IPS-15b (cell line): ENCODE measurements around the gene LIN54.
"Not testable (repeated sequence)": the region's sequence is repeated elsewhere in the genome, so short reads cannot be mapped to it uniquely, and the experiment has no call there.

ENCODE experiments used
- H3K27me3 ChIP-seq: one replicate; pipeline ENCODE4 v1.6.1; 2013; ENCODE audit warnings: low read length; ENCODE audit not compliant: control insufficient read depth, insufficient read depth
- H3K36me3 ChIP-seq: one replicate; pipeline ENCODE4 v1.6.1; 2013; ENCODE audit warnings: low read length; ENCODE audit not compliant: control insufficient read depth, insufficient read depth
- H3K4me1 ChIP-seq: one replicate; pipeline ENCODE4 v1.6.1; 2013; ENCODE audit warnings: mild to moderate bottlenecking, low read length; ENCODE audit not compliant: control insufficient read depth, insufficient read depth
- H3K4me3 ChIP-seq: one replicate; pipeline ENCODE4 v1.5.1; 2013; ENCODE audit warnings: low read depth, low read length
- H3K9ac ChIP-seq: one replicate; pipeline ENCODE4 v1.6.1; 2013; ENCODE audit warnings: low read depth, mild to moderate bottlenecking, low read length
- H3K9me3 ChIP-seq: one replicate; pipeline ENCODE4 v1.6.1; 2013; ENCODE audit warnings: mild to moderate bottlenecking, low read length; ENCODE audit not compliant: control insufficient read depth, insufficient read depth

The LIN54 gene

GRCh38 chr4:83025563-83025962 is 14.9 kb upstream of the LIN54 start:
- Histone ChIP-seq H3K27me3 (peaks cover 2% of the 10 kb centered on the region), H3K9me3 (no peaks in the 10 kb centered on the region), H3K4me3 (no peak overlapping the region), H3K4me1 (no peaks in the 10 kb centered on the region), H3K9ac (no peak overlapping the region), H3K36me3 (no peaks in the 10 kb centered on the region)

GRCh38 chr4:83024233-83024632 is 13.6 kb upstream of the LIN54 start:
- H3K9ac ChIP-seq: no peak overlapping the region
- no peaks in the 10 kb centered on the region for H3K9me3 ChIP-seq
- no peaks in the 10 kb centered on the region for H3K4me1 ChIP-seq
- H3K36me3 ChIP-seq: no peaks in the 10 kb centered on the region
- peaks cover 2% of the 10 kb centered on the region for H3K27me3 ChIP-seq
- no peak overlapping the region for H3K4me3 ChIP-seq

DNA sequence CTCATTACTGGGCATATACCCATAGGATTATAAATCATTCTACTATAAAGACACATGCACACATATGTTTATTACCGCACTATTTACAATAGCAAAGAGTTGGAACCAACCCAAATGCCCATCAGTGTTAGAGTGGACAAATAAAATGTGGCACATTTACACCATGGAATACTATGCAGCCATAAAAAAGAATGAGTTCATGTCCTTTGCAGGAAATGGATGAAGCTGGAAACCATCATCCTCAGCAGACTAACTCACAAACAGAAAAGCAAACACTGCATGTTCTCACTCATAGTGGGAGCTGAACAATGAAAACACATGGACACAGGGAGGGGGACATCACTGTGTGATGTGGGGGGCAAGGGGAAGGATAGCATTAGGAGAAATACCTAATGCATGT is 13.0 kb upstream of the LIN54 start:
- H3K27me3 ChIP-seq, H3K9ac ChIP-seq, H3K4me3 ChIP-seq, H3K4me1 ChIP-seq, H3K9me3 ChIP-seq, H3K36me3 ChIP-seq: not testable (repeated sequence)

DNA sequence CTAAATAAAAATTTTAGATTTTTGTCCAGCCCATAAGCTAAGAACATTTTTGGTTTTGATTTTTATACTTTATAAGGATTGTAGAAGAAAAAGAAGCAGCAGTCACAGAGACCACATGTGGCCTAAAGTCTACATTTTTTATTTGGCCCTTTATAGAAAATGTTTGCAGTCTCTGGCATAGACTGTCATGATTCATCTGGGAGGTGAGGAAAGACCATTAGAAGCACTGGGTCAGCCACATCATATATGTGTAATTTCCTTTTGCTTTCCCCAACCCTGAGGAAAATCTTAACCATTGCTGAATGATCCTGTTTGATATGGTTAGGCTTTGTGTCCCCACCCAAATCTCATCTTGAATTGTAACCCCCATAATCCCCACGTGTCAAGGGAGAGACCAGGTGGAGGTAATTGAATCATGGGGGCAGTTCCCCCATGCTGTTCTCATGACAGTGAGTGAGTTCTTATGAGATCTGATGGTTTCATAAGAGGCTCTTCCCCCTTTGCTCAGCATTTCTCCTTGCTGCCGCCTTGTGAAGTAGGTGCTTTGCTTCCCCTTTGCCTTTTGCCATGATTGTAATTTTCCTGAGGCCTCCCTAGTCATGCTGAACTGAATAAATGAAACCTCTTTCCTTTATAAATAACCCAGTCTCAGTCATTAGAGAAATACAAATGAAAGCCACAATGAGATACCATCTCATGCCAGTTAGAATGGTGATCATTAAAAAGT is 12.3 kb upstream of the LIN54 start:
- Histone ChIP-seq H3K4me3 (no peak overlapping the region), H3K9ac (no peak overlapping the region), H3K9me3 (no peaks in the 10 kb centered on the region), H3K36me3 (no peaks in the 10 kb centered on the region), H3K27me3 (no peaks in the 10 kb centered on the region), H3K4me1 (no peaks in the 10 kb centered on the region)

GRCh38 chr4:83019794-83020494 is 9.3 kb upstream of the LIN54 start:
- Histone ChIP-seq H3K9me3 (no peaks in the 10 kb centered on the region), H3K4me3 (no peak overlapping the region), H3K36me3 (no peaks in the 10 kb centered on the region), H3K4me1 (no peaks in the 10 kb centered on the region), H3K27me3 (no peaks in the 10 kb centered on the region), H3K9ac (no peak overlapping the region)

DNA sequence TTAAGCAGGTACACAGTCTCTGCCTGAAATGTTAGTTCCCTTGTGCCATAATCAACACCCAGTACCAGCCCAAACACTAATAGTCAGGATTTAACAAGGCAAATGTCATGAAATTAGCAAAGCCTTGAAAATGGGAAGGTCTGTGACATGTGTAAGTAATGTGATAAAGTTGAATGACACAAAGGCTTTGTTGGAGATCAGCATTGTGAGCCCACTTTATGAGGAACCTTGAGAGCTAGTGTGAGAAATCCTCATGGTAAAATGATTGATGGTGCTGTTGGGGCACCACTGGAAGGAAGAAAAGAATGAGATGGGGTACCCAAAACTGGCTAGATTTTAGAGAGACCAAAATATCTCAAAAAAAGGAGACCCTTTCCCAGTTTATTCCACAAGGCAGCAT is 3.3 kb upstream of the LIN54 start:
- Histone ChIP-seq H3K4me3 (peak overlapping the region; percentile 40), H3K9ac (no peak overlapping the region), H3K36me3 (no peaks in the 10 kb centered on the region), H3K27me3 (peaks cover 9% of the 10 kb centered on the region), H3K4me1 (peaks cover 3% of the 10 kb centered on the region), H3K9me3 (no peaks in the 10 kb centered on the region)

DNA sequence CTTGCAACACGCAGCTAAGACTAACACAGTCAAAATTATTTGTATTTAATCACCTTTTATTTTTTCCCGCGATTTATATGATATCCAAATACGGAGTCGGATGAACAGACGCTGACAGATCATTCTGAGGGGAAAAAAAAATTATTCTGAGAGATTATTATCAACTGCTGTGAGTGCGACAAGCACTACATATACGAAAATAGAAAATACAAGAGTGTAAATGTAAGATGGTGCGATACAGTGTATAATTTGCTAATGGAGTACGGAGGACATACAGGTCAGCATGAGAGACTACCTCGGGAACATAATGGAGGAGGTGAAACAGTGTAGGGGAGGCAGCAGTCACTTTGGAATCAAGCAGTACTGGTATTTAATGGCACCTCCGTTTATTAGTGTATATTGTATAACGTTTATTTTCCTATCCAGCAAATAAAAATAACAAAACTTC is 2.8 kb upstream of the LIN54 start:
- Histone ChIP-seq H3K4me3 (peak overlapping the region; percentile 40), H3K4me1 (peaks cover 3% of the 10 kb centered on the region), H3K9me3 (no peaks in the 10 kb centered on the region), H3K27me3 (peaks cover 9% of the 10 kb centered on the region), H3K9ac (no peak overlapping the region), H3K36me3 (no peaks in the 10 kb centered on the region)

- Histone ChIP-seq H3K27me3 (peaks cover 9% of the 10 kb centered on the region), H3K9ac (no peak overlapping the region), H3K9me3 (no peaks in the 10 kb centered on the region), H3K36me3 (no peaks in the 10 kb centered on the region), H3K4me1 (peaks cover 3% of the 10 kb centered on the region), H3K4me3 (peak overlapping the region; percentile 75)
These were observed 2.2 kb upstream of the LIN54 start for GRCh38 chr4:83012687-83013419.

- Histone ChIP-seq H3K9ac (no peak overlapping the region), H3K4me3 (peak overlapping the region; percentile 75), H3K36me3 (no peaks in the 10 kb centered on the region), H3K4me1 (peaks cover 3% of the 10 kb centered on the region), H3K9me3 (no peaks in the 10 kb centered on the region), H3K27me3 (peaks cover 9% of the 10 kb centered on the region)
These were observed 1.6 kb upstream of the LIN54 start for GRCh38 chr4:83012200-83012686.

GRCh38 chr4:83011689-83012199 is 1.1 kb upstream of the LIN54 start:
- H3K9me3 ChIP-seq: no peaks in the 10 kb centered on the region
- peaks cover 9% of the 10 kb centered on the region for H3K27me3 ChIP-seq
- peak overlapping the region; percentile 75 for H3K4me3 ChIP-seq
- H3K9ac ChIP-seq: no peak overlapping the region
- H3K36me3 ChIP-seq: no peaks in the 10 kb centered on the region
- peaks cover 3% of the 10 kb centered on the region for H3K4me1 ChIP-seq

- peaks cover 9% of the 10 kb centered on the region for H3K27me3 ChIP-seq
- no peaks in the 10 kb centered on the region for H3K36me3 ChIP-seq
- H3K9ac ChIP-seq: peak overlapping the region; percentile 79
- H3K9me3 ChIP-seq: no peaks in the 10 kb centered on the region
- peak overlapping the region; percentile 75 for H3K4me3 ChIP-seq
- peaks cover 3% of the 10 kb centered on the region for H3K4me1 ChIP-seq
These were observed 507 bp downstream of the LIN54 start for GRCh38 chr4:83010111-83010521.
